Measurements from ENCODE around the gene KLRK1. TPM values are rescaled to one million over a fixed set of nuclear protein-coding genes. Genes with fewer than 3 reads are reported as not detected.

KLRK1 gene
- total and polyA plus RNA-seq, 2 of the 4 experiments (the other 2 are of a cell fraction) = not detected

DNA sequence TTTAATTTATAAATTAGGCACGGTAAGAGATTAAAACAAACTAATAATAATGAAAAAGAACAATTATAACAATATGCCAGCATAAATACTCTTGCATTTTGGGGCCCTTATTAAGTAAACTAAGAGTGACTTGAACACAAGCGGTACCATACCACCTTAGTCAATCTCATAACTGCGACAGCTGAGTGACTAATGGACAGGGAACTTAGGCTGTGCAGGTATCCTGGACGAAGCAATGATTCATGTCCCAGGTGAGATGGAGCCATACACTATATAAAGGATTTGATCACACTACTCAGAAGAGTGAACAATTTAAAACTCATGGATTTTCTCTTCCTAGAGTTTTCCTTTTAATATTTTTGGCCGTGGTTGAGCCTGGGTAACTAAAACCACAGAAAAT, 15.5 kb upstream of the KLRK1 start:
- H3K4ac ChIP-seq (ENCODE audit: low read depth, low read length) = no peak overlapping the region
- H3K9me3 ChIP-seq (ENCODE audit: control insufficient read depth, insufficient read depth, low read length) = peaks cover 3% of the 10 kb centered on the region; the same call in 1 of the 2 replicates
- H2BK15ac ChIP-seq (ENCODE audit: low read depth, low read length) = no peak overlapping the region
- ChIA-PET POLR2A (ENCODE audit: unreplicated experiment) (no interaction called here), CTCF (no interaction called here)
- no peak overlapping the region for H2BK5ac ChIP-seq (ENCODE audit: low read depth, low read length, poor library complexity, severe bottlenecking)
- H3K79me1 ChIP-seq (ENCODE audit: low read depth in 1 of 2, low read length in 2 of 2) = no peaks in the 10 kb centered on the region
- no peak overlapping the region for H3K14ac ChIP-seq (replicated peaks; ENCODE audit: low read depth, low read length)
- DNase-seq (no peak), ATAC-seq (ENCODE audit: low read depth) (no peak)
- no peaks in the 10 kb centered on the region for H3K9me1 ChIP-seq (ENCODE audit: insufficient read depth, low read length)
- intact Hi-C loops (cut with micrococcal nuclease) = loop anchor here (10.0 kb wide), 1 partner anchor 50 kb away; the partner anchor contains the start of gene KLRC1
- H2AK5ac ChIP-seq (ENCODE audit: low read depth, low read length) = no peak overlapping the region
- no peak overlapping the region for H3K56ac ChIP-seq (ENCODE audit: extremely low read depth, insufficient read depth, low read length)
- no CpG with 5 or more reads among the region's 5 CpGs for WGBS, 2 experiments (ENCODE audit: extremely low coverage in 2 of 2, insufficient read length in 1 of 2)
- peaks cover 3% of the 10 kb centered on the region for H3K27me3 ChIP-seq (ENCODE audit: control insufficient read depth, insufficient read depth, low read length)
- no peak overlapping the region for H3K18ac ChIP-seq (ENCODE audit: low read depth, low read length)
- no peak overlapping the region for H2BK20ac ChIP-seq (ENCODE audit: low read depth, low read length)
- no peaks in the 10 kb centered on the region for H3K36me3 ChIP-seq (ENCODE audit: control insufficient read depth, insufficient read depth, low read length)
- H4K5ac ChIP-seq (ENCODE audit: low read depth, low read length) = no peak overlapping the region
- H2AK9ac ChIP-seq (replicated peaks; ENCODE audit: low read depth, low read length, poor library complexity) = no peak overlapping the region
- no peak overlapping the region for H3K27ac ChIP-seq (ENCODE audit: insufficient read depth, low read length)
- TF ChIP-seq FOS (IDR thresholded peaks at IDR 0.05; ENCODE audit: low read depth, low read length) (no peak), MAZ (IDR thresholded peaks at IDR 0.05; ENCODE audit: borderline replicate concordance, low read depth, low read length) (no peak), POLR2A (IDR thresholded peaks at IDR 0.05; ENCODE audit: low read depth, low read length) (no peak), CHD1 (IDR thresholded peaks at IDR 0.05; ENCODE audit: low read depth, low read length) (no peak), RCOR1 (IDR thresholded peaks at IDR 0.05; ENCODE audit: insufficient replicate concordance, low read length) (no peak), NFE2L2 (IDR thresholded peaks at IDR 0.05; ENCODE audit: low read depth, low read length) (no peak), SMC3 (IDR thresholded peaks at IDR 0.05; ENCODE audit: low read depth, low read length) (no peak), MXI1 (IDR thresholded peaks at IDR 0.05; ENCODE audit: borderline replicate concordance, low read depth, low read length) (no peak), MAFK (IDR thresholded peaks at IDR 0.05; ENCODE audit: low read depth, low read length) (no peak), RFX5 (IDR thresholded peaks at IDR 0.05; ENCODE audit: low read depth, low read length) (no peak), RAD21 (IDR thresholded peaks at IDR 0.05; ENCODE audit: low read length) (no peak)
- TF ChIP-seq, protein P1, sequence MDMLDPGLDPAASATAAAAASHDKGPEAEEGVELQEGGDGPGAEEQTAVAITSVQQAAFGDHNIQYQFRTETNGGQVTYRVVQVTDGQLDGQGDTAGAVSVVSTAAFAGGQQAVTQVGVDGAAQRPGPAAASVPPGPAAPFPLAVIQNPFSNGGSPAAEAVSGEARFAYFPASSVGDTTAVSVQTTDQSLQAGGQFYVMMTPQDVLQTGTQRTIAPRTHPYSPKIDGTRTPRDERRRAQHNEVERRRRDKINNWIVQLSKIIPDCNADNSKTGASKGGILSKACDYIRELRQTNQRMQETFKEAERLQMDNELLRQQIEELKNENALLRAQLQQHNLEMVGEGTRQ (IDR thresholded peaks at IDR 0.05; ENCODE audit: low read depth, low read length) = no peak
- TF ChIP-seq, protein P2, sequence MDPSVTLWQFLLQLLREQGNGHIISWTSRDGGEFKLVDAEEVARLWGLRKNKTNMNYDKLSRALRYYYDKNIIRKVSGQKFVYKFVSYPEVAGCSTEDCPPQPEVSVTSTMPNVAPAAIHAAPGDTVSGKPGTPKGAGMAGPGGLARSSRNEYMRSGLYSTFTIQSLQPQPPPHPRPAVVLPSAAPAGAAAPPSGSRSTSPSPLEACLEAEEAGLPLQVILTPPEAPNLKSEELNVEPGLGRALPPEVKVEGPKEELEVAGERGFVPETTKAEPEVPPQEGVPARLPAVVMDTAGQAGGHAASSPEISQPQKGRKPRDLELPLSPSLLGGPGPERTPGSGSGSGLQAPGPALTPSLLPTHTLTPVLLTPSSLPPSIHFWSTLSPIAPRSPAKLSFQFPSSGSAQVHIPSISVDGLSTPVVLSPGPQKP (IDR thresholded peaks at IDR 0.05; ENCODE audit: borderline replicate concordance, low read depth, low read length) = no peak
- no peaks in the 10 kb centered on the region for H4K20me1 ChIP-seq (ENCODE audit: insufficient read depth, low read length)
- dilution Hi-C loops (cut with HindIII; ENCODE audit: low sequenced_read_pairs, unreplicated experiment) = no loop called here
- no peak overlapping the region for H3K4me3 ChIP-seq (ENCODE audit: insufficient read depth, low read depth, low read length)
- BruUV-seq (replicated peaks) = no TSS peak
- no peak overlapping the region for H3K9ac ChIP-seq (ENCODE audit: low read depth, low read length)
- no peak overlapping the region for H2AFZ ChIP-seq (replicated peaks; ENCODE audit: low read length, poor library complexity)
- in situ Hi-C loops (cut with MboI; ENCODE audit: low sequenced_read_pairs) = no loop called here
- no peak overlapping the region for H4K8ac ChIP-seq (ENCODE audit: low read depth in 2 of 2, low read length in 2 of 2)
- no peaks in the 10 kb centered on the region for H3K4me1 ChIP-seq (ENCODE audit: control insufficient read depth, insufficient read depth, low read length)
- no peak overlapping the region for H3K4me2 ChIP-seq (ENCODE audit: low read depth, low read length)
- H2BK120ac ChIP-seq (ENCODE audit: low read depth, low read length) = no peak overlapping the region
- no peak overlapping the region for H4K91ac ChIP-seq (ENCODE audit: insufficient read depth, low read depth, low read length)
- no peak overlapping the region for H3K23ac ChIP-seq (ENCODE audit: low read depth, low read length)
